Measurements from ENCODE around the gene MDK. TPM values are rescaled to one million over a fixed set of nuclear protein-coding genes. Genes with fewer than 3 reads are reported as not detected.

The MDK gene
- total and polyA plus RNA-seq, 9 donors: 211 to 634 (median 411) TPM

- Histone ChIP-seq H3K36me3 (no peaks in the 10 kb centered on the region), H3K4me1 (ENCODE audit: insufficient read depth) (peaks cover 7% of the 10 kb centered on the region), H3K27me3 (peaks cover 2% of the 10 kb centered on the region), H3K27ac (no peak overlapping the region), H3K4me3 (no peak overlapping the region), H3K9me3 (no peaks in the 10 kb centered on the region)
- intact Hi-C loops (cut with DNase I): loop anchor here in 2 of 4 donors (10.0 kb wide), 1 partner anchor 231 kb away; the partner anchor contains the start of genes ATG13 (in 2 of the 2) and HARBI1 (in 2 of the 2)
- DNase-seq: no peak
- WGBS, 3 donors: 81 to 86% (median 84%) methylated on average over 12 of the region's 12 CpGs
- no peak for TF ChIP-seq CTCF (IDR thresholded peaks at IDR 0.05)
- TF ChIP-seq POLR2A (IDR thresholded peaks at IDR 0.05): no peak
- no peak for TF ChIP-seq EP300 (IDR thresholded peaks at IDR 0.05)
These were observed 2.7 kb downstream of the MDK start for GRCh38 chr11:46383974-46384701.

GRCh38 chr11:46385169-46386004 is 3.9 kb downstream of the MDK start:
- intact Hi-C loops (cut with DNase I): loop anchor here in 3 of 4 donors (5.0 to 10.0 kb wide), 3 partner anchors 152 to 232 kb away; partner anchors contain the start of genes ATG13 (in 3 of the 3) and HARBI1 (in 3 of the 3)
- DNase-seq: peak in 1 of 5 donors; percentile 36
- no peaks in the 10 kb centered on the region for H3K9me3 ChIP-seq
- no peaks in the 10 kb centered on the region for H3K36me3 ChIP-seq
- no peak for TF ChIP-seq POLR2A (IDR thresholded peaks at IDR 0.05)
- no peak for TF ChIP-seq CTCF (IDR thresholded peaks at IDR 0.05)
- no peak for TF ChIP-seq EP300 (IDR thresholded peaks at IDR 0.05)
- H3K27ac ChIP-seq: no peak overlapping the region
- WGBS, 3 donors: 95% methylated on average over 30 to 47 of the region's 47 CpGs
- H3K27me3 ChIP-seq: peaks cover 2% of the 10 kb centered on the region
- H3K4me1 ChIP-seq (ENCODE audit: insufficient read depth): peaks cover 15% of the 10 kb centered on the region
- H3K4me3 ChIP-seq: no peak overlapping the region

DNA sequence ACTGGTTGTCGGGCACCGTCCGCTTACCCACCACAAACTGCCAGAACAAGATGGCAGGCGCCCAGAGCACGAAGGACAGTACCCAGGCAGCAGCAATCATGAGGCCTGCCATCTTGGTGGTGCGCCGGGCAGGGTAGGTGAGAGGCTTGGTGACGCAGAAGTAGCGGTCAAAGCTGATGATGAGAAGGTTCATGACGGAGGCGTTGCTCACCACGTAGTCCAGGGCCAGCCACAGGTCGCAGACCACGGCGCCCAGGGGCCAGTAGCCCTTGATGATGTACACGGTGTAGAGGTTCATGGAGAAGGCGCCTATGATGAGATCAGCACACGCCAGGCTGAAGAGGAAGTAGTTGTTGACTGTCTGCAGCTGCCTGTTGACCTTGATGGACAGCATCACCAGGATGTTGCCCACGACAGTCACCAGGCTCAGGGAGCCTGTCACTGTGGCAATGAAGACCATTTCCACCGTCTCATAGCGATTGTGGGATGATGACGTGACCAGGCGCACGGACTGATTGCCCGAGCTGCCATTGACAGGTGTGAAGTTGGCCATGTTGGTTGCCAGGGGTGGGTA is 4.6 kb downstream of the MDK start:
- H3K27me3 ChIP-seq: peaks cover 6% of the 10 kb centered on the region
- H3K9me3 ChIP-seq: no peaks in the 10 kb centered on the region
- 92 to 97% (median 96%) methylated on average over 24 to 25 of the region's 25 CpGs for WGBS, 3 donors
- no peaks in the 10 kb centered on the region for H3K36me3 ChIP-seq
- TF ChIP-seq POLR2A (IDR thresholded peaks at IDR 0.05) (no peak), CTCF (IDR thresholded peaks at IDR 0.05) (no peak)
- DNase-seq: no peak
- intact Hi-C loops (cut with DNase I): loop anchor here in 3 of 4 donors (5.0 to 10.0 kb wide), 3 partner anchors 151 to 231 kb away; partner anchors contain the start of genes ATG13 (in 3 of the 3) and HARBI1 (in 3 of the 3)
- no peak overlapping the region for H3K4me3 ChIP-seq
- H3K27ac ChIP-seq: no peak overlapping the region
- peaks cover 15% of the 10 kb centered on the region for H3K4me1 ChIP-seq (ENCODE audit: insufficient read depth)

DNA sequence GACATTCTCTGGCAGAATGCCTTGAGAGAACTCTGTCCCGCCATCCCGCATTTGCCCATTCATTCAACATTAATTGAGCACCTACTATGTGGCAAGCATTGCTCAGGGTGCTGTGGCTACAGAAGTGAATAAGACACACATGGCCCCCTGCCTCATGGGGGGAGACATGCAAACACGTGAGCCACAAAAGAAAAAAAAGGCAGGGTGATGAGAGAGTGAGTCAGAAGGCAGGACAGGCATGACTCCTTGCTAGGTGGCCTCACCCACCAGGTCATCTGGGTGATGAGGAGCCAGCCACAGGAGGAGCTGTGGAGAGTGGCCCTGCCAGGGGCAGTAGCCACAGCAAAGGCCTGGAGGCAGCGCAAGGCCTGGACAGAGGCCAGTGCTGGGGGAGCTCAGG is 5.2 kb downstream of the MDK start:
- DNase-seq: no peak
- peaks cover 6% of the 10 kb centered on the region for H3K27me3 ChIP-seq
- no peak overlapping the region for H3K27ac ChIP-seq
- TF ChIP-seq CTCF (IDR thresholded peaks at IDR 0.05) (no peak), POLR2A (IDR thresholded peaks at IDR 0.05) (no peak), EP300 (IDR thresholded peaks at IDR 0.05) (no peak)
- H3K4me3 ChIP-seq: no peak overlapping the region
- intact Hi-C loops (cut with DNase I): loop anchor here in 3 of 4 donors (5.0 to 10.0 kb wide), 3 partner anchors 151 to 231 kb away; partner anchors contain the start of genes ATG13 (in 3 of the 3) and HARBI1 (in 3 of the 3)
- H3K9me3 ChIP-seq: no peaks in the 10 kb centered on the region
- H3K4me1 ChIP-seq (ENCODE audit: insufficient read depth): peaks cover 16% of the 10 kb centered on the region
- WGBS, 3 donors: 85 to 91% (median 87%) methylated on average over 4 of the region's 4 CpGs
- H3K36me3 ChIP-seq: no peaks in the 10 kb centered on the region
